Measurements from ENCODE around the gene HOXB9. TPM values are rescaled to one million over a fixed set of nuclear protein-coding genes. Genes with fewer than 3 reads are reported as not detected.

HOXB9 gene
- total and polyA plus RNA-seq, 2 of the 13 experiments (the other 11 are each of a cell fraction or from before 2014, with no cell fraction given): not detected

DNA sequence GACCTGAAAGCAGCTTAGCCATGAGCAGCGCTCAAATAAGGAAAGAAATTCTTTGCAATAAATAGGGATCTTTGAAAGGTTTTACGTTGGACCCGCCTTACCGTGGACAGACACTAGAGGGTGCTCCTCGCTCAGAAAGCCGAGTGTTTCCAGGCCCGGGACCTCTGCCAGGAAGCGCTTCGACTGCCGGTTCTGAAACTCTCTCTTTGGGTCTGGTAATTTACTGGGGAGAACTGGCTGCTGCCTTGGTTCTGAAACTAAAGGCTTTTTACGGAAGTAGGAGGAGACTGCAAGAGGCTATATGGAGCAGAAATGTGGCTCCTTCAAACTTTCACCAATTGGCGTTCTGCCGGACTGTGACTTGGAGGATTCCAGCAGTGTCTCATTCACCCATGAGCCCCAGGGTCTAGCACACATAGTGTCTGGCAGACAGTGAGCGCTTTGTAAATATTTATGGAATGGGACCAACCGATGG, 45.6 kb upstream of the HOXB9 start (continued):
- TF ChIP-seq ZNF501 (CRISPR knock-in tag; IDR thresholded peaks at IDR 0.05): peak; percentile 51; the same call in 1 of the 2 replicates
- TF ChIP-seq ZNF543 (CRISPR knock-in tag; IDR thresholded peaks at IDR 0.05): no peak
- TF ChIP-seq NR1H2 (CRISPR knock-in tag; IDR thresholded peaks at IDR 0.05; ENCODE audit: borderline replicate concordance, low read depth): no peak
- no peak for TF ChIP-seq ZNF749 (CRISPR knock-in tag; IDR thresholded peaks at IDR 0.05; ENCODE audit: borderline replicate concordance)
- peak; percentile 31; the same call in 1 of the 2 replicates for TF ChIP-seq MEIS2 (CRISPR knock-in tag; IDR thresholded peaks at IDR 0.05)
- TF ChIP-seq, protein P1, sequence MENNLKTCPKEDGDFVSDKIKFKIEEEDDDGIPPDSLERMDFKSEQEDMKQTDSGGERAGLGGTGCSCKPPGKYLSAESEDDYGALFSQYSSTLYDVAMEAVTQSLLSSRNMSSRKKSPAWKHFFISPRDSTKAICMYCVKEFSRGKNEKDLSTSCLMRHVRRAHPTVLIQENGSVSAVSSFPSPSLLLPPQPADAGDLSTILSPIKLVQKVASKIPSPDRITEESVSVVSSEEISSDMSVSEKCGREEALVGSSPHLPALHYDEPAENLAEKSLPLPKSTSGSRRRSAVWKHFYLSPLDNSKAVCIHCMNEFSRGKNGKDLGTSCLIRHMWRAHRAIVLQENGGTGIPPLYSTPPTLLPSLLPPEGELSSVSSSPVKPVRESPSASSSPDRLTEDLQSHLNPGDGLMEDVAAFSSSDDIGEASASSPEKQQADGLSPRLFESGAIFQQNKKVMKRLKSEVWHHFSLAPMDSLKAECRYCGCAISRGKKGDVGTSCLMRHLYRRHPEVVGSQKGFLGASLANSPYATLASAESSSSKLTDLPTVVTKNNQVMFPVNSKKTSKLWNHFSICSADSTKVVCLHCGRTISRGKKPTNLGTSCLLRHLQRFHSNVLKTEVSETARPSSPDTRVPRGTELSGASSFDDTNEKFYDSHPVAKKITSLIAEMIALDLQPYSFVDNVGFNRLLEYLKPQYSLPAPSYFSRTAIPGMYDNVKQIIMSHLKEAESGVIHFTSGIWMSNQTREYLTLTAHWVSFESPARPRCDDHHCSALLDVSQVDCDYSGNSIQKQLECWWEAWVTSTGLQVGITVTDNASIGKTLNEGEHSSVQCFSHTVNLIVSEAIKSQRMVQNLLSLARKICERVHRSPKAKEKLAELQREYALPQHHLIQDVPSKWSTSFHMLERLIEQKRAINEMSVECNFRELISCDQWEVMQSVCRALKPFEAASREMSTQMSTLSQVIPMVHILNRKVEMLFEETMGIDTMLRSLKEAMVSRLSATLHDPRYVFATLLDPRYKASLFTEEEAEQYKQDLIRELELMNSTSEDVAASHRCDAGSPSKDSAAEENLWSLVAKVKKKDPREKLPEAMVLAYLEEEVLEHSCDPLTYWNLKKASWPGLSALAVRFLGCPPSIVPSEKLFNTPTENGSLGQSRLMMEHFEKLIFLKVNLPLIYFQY (CRISPR knock-in tag; IDR thresholded peaks at IDR 0.05; ENCODE audit: borderline replicate concordance): peak; percentile 95
- TF ChIP-seq KMT2A (CRISPR knock-in tag; IDR thresholded peaks at IDR 0.05): no peak
- TF ChIP-seq, protein P2, sequence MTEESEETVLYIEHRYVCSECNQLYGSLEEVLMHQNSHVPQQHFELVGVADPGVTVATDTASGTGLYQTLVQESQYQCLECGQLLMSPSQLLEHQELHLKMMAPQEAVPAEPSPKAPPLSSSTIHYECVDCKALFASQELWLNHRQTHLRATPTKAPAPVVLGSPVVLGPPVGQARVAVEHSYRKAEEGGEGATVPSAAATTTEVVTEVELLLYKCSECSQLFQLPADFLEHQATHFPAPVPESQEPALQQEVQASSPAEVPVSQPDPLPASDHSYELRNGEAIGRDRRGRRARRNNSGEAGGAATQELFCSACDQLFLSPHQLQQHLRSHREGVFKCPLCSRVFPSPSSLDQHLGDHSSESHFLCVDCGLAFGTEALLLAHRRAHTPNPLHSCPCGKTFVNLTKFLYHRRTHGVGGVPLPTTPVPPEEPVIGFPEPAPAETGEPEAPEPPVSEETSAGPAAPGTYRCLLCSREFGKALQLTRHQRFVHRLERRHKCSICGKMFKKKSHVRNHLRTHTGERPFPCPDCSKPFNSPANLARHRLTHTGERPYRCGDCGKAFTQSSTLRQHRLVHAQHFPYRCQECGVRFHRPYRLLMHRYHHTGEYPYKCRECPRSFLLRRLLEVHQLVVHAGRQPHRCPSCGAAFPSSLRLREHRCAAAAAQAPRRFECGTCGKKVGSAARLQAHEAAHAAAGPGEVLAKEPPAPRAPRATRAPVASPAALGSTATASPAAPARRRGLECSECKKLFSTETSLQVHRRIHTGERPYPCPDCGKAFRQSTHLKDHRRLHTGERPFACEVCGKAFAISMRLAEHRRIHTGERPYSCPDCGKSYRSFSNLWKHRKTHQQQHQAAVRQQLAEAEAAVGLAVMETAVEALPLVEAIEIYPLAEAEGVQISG (CRISPR knock-in tag; IDR thresholded peaks at IDR 0.05): peak; percentile 63
- peak; percentile 43; the same call in 1 of the 2 replicates for TF ChIP-seq KAT8 (CRISPR knock-in tag; IDR thresholded peaks at IDR 0.05)
- TF ChIP-seq, protein P3, sequence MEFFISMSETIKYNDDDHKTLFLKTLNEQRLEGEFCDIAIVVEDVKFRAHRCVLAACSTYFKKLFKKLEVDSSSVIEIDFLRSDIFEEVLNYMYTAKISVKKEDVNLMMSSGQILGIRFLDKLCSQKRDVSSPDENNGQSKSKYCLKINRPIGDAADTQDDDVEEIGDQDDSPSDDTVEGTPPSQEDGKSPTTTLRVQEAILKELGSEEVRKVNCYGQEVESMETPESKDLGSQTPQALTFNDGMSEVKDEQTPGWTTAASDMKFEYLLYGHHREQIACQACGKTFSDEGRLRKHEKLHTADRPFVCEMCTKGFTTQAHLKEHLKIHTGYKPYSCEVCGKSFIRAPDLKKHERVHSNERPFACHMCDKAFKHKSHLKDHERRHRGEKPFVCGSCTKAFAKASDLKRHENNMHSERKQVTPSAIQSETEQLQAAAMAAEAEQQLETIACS (CRISPR knock-in tag; IDR thresholded peaks at IDR 0.05): no peak
- TF ChIP-seq TOE1 (CRISPR knock-in tag; IDR thresholded peaks at IDR 0.05): no peak
- TF ChIP-seq REXO4 (CRISPR knock-in tag; IDR thresholded peaks at IDR 0.05; ENCODE audit: borderline replicate concordance): no peak
- no peak for TF ChIP-seq RELA (CRISPR knock-in tag; IDR thresholded peaks at IDR 0.05)
- TF ChIP-seq MIXL1 (CRISPR knock-in tag; IDR thresholded peaks at IDR 0.05): peak; percentile 39; the same call in 1 of the 2 replicates
- no peak for TF ChIP-seq U2AF1 (optimal IDR thresholded peaks at IDR 0.05; ENCODE audit: low read depth, low read length)
- TF ChIP-seq ATF7 (IDR thresholded peaks at IDR 0.05): no peak
- no peak for TF ChIP-seq ATF7 (CRISPR knock-in tag; IDR thresholded peaks at IDR 0.05)
- no peak for TF ChIP-seq MTF1 (CRISPR knock-in tag; IDR thresholded peaks at IDR 0.05)
- no peak for TF ChIP-seq SMAD9 (CRISPR knock-in tag; IDR thresholded peaks at IDR 0.05)

All from HepG2 (cell line).